Prostate gland (tissue), 2 donors: Measurements from ENCODE around the gene GRIN1.

Experiments used
- CTCF ChIP-seq, 4 experiments: fragments of 200-600 bp in 2 of 4; fragments of 450-650 bp in 2 of 4; sonication (generic) in 2 of 4; IDR thresholded peaks; 1 replicate in 3 of 4; 2 replicates in 1 of 4; pipeline ENCODE4 v1.5.1; 2016 to 2019; ENCODE audit warnings: antibody characterized with exemption in 4 of 4, mild to moderate bottlenecking in 2 of 4, moderate library complexity in 2 of 4
- POLR2A ChIP-seq: fragments of 450-650 bp; IDR thresholded peaks from one replicate; pipeline ENCODE4 v1.6.1; 2016; ENCODE audit warnings: antibody characterized with exemption, mild to moderate bottlenecking

GRCh38 chr9:137116728-137117127 is 22.2 kb upstream of the GRIN1 start:
- no peak for TF ChIP-seq CTCF (IDR thresholded peaks at IDR 0.05)
- no peak for TF ChIP-seq POLR2A
